HepG2 (cell line): Measurements from ENCODE around the gene ARL15.

ENCODE experiments used
- GMEB1 ChIP-seq: sonication (generic); formaldehyde crosslinking; IDR thresholded peaks from 2 replicates; pipeline ENCODE4 v1.5.1; 2020; ENCODE audit warnings: missing genetic modification reagents, mild to moderate bottlenecking, borderline replicate concordance
- MED1 ChIP-seq: sonication (generic); formaldehyde crosslinking; IDR thresholded peaks from 2 replicates; pipeline ENCODE4 v1.4.0; 2020; ENCODE audit warnings: missing genetic modification reagents
- NR2F6 ChIP-seq, 2 experiments: IDR thresholded peaks; 2 replicates each; pipeline ENCODE4 v1.6.1; 2016; ENCODE audit warnings: antibody characterized with exemption in 1 of 2, mild to moderate bottlenecking in 1 of 2
- POLR2A ChIP-seq, 2 experiments: IDR thresholded peaks; 2 replicates each; pipeline ENCODE4 v1.6.1; 2011; ENCODE audit warnings: low read depth in 2 of 2, low read length in 2 of 2, mild to moderate bottlenecking in 1 of 2, moderate library complexity in 1 of 2; ENCODE audit not compliant: insufficient read depth in 1 of 2
- TAF1 ChIP-seq: sonication (generic); formaldehyde crosslinking; IDR thresholded peaks from 2 replicates; pipeline ENCODE4 v1.4.0; 2020; ENCODE audit warnings: missing genetic modification reagents
- TCF7L2 ChIP-seq: IDR thresholded peaks from 2 replicates; pipeline ENCODE4 v1.6.1; 2011; ENCODE audit warnings: mild to moderate bottlenecking, low read depth, low read length, moderate library complexity
- ZFP37 ChIP-seq: sonication (generic); formaldehyde crosslinking; IDR thresholded peaks from 2 replicates; pipeline ENCODE4 v1.4.0; 2020; ENCODE audit warnings: missing genetic modification reagents, borderline replicate concordance
- ZNF180 ChIP-seq: sonication (generic); formaldehyde crosslinking; IDR thresholded peaks from 2 replicates; pipeline ENCODE4 v1.4.0; 2020; ENCODE audit warnings: low read depth, missing genetic modification reagents, borderline replicate concordance
- ZNF839 ChIP-seq: sonication (generic); formaldehyde crosslinking; IDR thresholded peaks from 2 replicates; pipeline ENCODE4 v1.4.0; 2020; ENCODE audit warnings: missing genetic modification reagents, mild to moderate bottlenecking, borderline replicate concordance

GRCh38 chr5:53965459-53965858 is 344.9 kb downstream of the ARL15 start:
- no peak for TF ChIP-seq POLR2A (IDR thresholded peaks at IDR 0.05; ENCODE audit: insufficient read depth in 1 of 2, low read depth in 2 of 2, low read length in 2 of 2)
- no peak for TF ChIP-seq ZNF839 (CRISPR knock-in tag)
- no peak for TF ChIP-seq MED1
- no peak for TF ChIP-seq GMEB1 (CRISPR knock-in tag)
- TF ChIP-seq ZFP37 (CRISPR knock-in tag), result no peak
- no peak for TF ChIP-seq ZNF180 (CRISPR knock-in tag)
- no peak for TF ChIP-seq TCF7L2
- TF ChIP-seq NR2F6 (IDR thresholded peaks at IDR 0.05), result no peak
- TF ChIP-seq NR2F6 (CRISPR knock-in tag; IDR thresholded peaks at IDR 0.05), result no peak
- TF ChIP-seq TAF1 (CRISPR knock-in tag), result no peak
